ENCODE results near the gene SUFU.

Gene SUFU

GRCh38 chr10:102646610-102647442 is 143.1 kb downstream of the SUFU start:
- TF ChIP-seq GATA1 (IDR thresholded peaks at IDR 0.05; ENCODE audit: low read depth, low read length) (no peak), POLR2A (IDR thresholded peaks at IDR 0.05; ENCODE audit: low read length) (no peak)
- DNase-seq = peak; percentile 43 to 49

DNA sequence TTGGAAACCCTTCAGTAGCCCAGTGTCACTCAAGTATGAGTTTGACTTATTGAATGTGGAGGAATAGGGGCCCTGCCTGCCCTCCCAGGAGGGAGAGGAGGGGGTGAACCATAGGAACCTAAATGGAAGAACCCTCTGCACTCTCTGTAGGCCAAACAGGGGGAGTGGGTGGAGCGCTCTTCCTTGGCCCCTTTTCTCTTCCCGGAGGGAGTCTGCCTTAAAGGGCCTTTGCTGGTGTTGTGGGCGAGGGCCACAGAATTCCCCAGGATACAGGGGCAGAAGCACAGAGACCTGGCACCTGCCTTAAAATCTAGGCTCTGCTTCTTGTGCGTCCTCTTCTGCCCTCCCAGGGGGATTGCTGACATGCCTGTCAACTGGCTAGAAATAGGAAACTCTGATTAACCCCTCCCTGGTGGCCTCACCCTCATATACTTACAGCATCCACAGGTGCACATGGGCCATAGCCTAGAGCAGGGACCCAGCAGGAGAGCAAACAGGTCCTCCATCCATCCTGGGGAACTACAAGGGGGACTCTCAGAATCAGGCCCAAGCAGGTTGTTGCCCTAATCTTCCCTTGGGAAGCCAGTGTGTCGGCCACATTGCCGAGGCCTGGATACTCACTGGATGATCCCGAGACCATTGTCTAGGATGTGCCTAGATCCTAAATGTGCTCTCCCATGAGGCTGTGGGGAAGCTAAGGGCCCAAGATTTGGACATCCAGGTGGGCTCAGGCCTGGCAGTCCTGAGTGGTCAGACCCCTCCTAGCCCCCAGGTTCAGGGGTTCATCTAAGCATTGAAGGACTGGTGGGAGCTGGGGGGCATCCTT is 143.9 kb downstream of the SUFU start:
- no peak for DNase-seq
- TF ChIP-seq GATA1 (IDR thresholded peaks at IDR 0.05; ENCODE audit: low read depth, low read length) (no peak), POLR2A (IDR thresholded peaks at IDR 0.05; ENCODE audit: low read length) (no peak)

DNA sequence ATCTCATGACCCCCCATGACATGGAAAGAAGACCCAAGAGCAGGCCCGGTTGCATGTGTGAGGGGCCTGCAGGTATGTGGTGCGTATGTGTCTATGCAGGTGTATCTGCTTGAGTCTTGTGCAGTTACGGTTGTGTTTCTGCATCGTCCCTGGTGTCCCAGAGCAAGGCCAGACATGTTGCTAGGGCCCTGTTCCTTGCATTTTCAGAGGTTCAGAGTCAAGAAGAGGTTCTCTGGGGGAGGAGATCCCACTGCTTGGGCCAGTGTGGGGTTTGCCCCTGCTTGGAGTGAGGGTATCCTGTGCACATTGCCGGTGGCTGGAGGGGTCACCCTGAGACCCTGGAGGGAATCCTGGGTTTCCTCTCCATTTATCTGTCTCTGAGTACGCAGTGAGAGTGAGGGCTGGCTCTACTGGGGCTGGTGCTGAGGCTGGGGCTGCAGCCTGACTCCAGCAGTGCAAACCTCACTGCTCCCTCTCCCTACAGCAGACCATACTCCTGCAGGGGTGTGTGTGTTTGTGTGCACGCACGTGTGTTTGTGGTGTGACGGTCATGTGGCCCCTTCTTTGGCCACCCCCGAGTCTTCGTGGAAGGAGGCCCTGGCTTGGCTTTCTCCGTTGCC is 144.6 kb downstream of the SUFU start:
- no peak for TF ChIP-seq POLR2A (IDR thresholded peaks at IDR 0.05; ENCODE audit: low read length)
- TF ChIP-seq GATA1 (IDR thresholded peaks at IDR 0.05; ENCODE audit: low read depth, low read length) = no peak
- no peak for DNase-seq

GRCh38 chr10:102648889-102649796 is 145.4 kb downstream of the SUFU start:
- TF ChIP-seq POLR2A (IDR thresholded peaks at IDR 0.05; ENCODE audit: low read length) (no peak), GATA1 (IDR thresholded peaks at IDR 0.05; ENCODE audit: low read depth, low read length) (no peak)
- peak in 1 of 2 experiments; percentile 25 for DNase-seq

- TF ChIP-seq POLR2A (IDR thresholded peaks at IDR 0.05; ENCODE audit: low read length) (no peak), GATA1 (IDR thresholded peaks at IDR 0.05; ENCODE audit: low read depth, low read length) (no peak)
- no peak for DNase-seq
These were observed 146.3 kb downstream of the SUFU start for GRCh38 chr10:102649797-102650654.

- no peak for DNase-seq
- no peak for TF ChIP-seq GATA1 (IDR thresholded peaks at IDR 0.05; ENCODE audit: low read depth, low read length)
- no peak for TF ChIP-seq POLR2A (IDR thresholded peaks at IDR 0.05; ENCODE audit: low read length)
These were observed 147.1 kb downstream of the SUFU start for GRCh38 chr10:102650655-102651454.

GRCh38 chr10:102651455-102652169 is 147.8 kb downstream of the SUFU start:
- DNase-seq = no peak
- no peak for TF ChIP-seq GATA1 (IDR thresholded peaks at IDR 0.05; ENCODE audit: low read depth, low read length)
- TF ChIP-seq POLR2A (IDR thresholded peaks at IDR 0.05; ENCODE audit: low read length) = no peak

DNA sequence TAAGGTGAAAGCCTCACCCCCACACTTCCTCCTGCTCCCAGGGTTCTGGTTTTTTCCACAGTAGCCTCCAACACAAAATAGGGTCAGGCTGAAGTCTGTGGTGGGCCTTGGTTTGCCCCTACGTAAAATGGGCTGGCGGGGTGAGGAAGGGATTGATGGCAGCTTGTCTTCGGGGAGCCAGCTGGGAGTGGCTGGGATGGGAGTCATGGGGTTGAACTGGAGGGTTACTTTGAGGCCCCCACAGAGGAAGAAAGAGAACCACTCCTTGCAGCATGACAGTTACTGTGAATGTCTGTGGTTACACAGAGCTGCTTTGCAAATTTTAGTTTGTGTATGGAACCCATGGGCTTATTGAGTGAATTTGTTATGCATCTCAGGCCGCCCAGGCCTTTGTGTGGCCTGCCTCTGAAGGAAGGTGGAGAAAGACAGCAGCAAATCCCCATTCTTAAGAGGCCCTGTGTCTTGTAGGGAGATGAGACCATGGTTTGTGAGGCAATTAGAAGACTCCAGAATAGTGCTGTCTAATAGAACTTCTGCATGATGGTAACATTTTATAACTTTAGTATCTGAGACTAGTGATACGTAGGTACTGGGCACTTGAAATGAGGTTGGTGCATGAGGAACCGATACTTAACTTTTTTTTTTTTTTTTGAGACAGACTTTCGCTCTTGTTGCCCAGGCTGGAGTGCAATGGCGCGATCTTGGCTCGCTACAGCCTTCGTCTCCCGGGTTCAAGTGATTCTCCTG is 148.6 kb downstream of the SUFU start:
- DNase-seq = no peak
- no peak for TF ChIP-seq POLR2A (IDR thresholded peaks at IDR 0.05; ENCODE audit: low read length)
- no peak for TF ChIP-seq GATA1 (IDR thresholded peaks at IDR 0.05; ENCODE audit: low read depth, low read length)

GRCh38 chr10:102653060-102653459 is 149.3 kb downstream of the SUFU start:
- no peak for DNase-seq
- TF ChIP-seq GATA1 (IDR thresholded peaks at IDR 0.05; ENCODE audit: low read depth, low read length) = no peak
- TF ChIP-seq POLR2A (IDR thresholded peaks at IDR 0.05; ENCODE audit: low read length) = no peak

DNA sequence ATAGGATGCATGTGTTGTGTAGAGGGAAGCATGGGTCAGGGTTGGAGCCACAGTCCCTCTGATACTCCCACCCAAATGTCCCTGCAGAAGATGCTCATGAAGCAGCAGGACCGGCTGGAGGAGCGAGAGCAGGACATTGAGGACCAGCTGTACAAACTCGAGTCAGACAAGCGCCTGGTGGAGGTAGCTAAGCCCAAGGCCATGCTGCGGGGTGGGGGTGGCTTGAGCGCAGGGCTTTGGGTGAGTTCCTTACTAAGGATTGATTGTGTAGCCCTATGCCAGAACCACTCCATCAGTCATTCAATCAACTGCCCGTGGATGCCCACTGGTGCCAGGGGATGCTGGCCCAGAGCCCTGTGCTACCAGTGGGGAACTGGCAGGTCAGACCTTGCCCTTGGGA is 150.8 kb downstream of the SUFU start:
- TF ChIP-seq POLR2A (IDR thresholded peaks at IDR 0.05; ENCODE audit: low read length) (no peak), GATA1 (IDR thresholded peaks at IDR 0.05; ENCODE audit: low read depth, low read length) (no peak)
- no peak for DNase-seq

Data from erythroblast (primary cell).